Measurements from ENCODE around the gene LYST.

The LYST gene

GRCh38 chr1:235613602-235614001 lies 253.1 kb downstream of the LYST start:
- TF ChIP-seq EZH2phosphoT487 (IDR thresholded peaks at IDR 0.05; ENCODE audit: low read length) (no peak), CTCF (IDR thresholded peaks at IDR 0.05; ENCODE audit: low read length) (no peak), EZH2 (optimal IDR thresholded peaks at IDR 0.05; ENCODE audit: low read depth, low read length) (no peak)
- H3K9me3 ChIP-seq (replicated peaks; ENCODE audit: insufficient read depth, low read length) = no peaks in the 10 kb centered on the region
- no peaks in the 10 kb centered on the region for H3K27me3 ChIP-seq (replicated peaks; ENCODE audit: insufficient read depth, low read length)
- H3F3A ChIP-seq (ENCODE audit: insufficient read depth, low read length) = no peaks in the 10 kb centered on the region
- no peaks in the 10 kb centered on the region for H3K9me2 ChIP-seq (replicated peaks; ENCODE audit: insufficient read depth, low read length)
- H4K20me1 ChIP-seq (ENCODE audit: insufficient read depth, low read length) = no peaks in the 10 kb centered on the region
- no peak overlapping the region for H3K4me2 ChIP-seq (ENCODE audit: low read depth, low read length)
- H3K9ac ChIP-seq (ENCODE audit: low read length) = no peak overlapping the region
- H3K4me1 ChIP-seq (ENCODE audit: low read length) = no peaks in the 10 kb centered on the region
- no peak overlapping the region for H2AFZ ChIP-seq (ENCODE audit: low read length)
- H3K36me3 ChIP-seq (replicated peaks; ENCODE audit: insufficient read depth, low read length) = no peaks in the 10 kb centered on the region
- no peak for DNase-seq
- H3K27ac ChIP-seq (ENCODE audit: low read length) = no peak overlapping the region
- H3K4me3 ChIP-seq (ENCODE audit: low read length) = no peak overlapping the region
- no peaks in the 10 kb centered on the region for H3K79me2 ChIP-seq (ENCODE audit: low read length)

- Histone ChIP-seq H3K36me3 (replicated peaks; ENCODE audit: insufficient read depth, low read length) (no peaks in the 10 kb centered on the region), H3K4me3 (ENCODE audit: low read length) (no peak overlapping the region), H3K79me2 (ENCODE audit: low read length) (no peaks in the 10 kb centered on the region), H3K4me2 (ENCODE audit: low read depth, low read length) (no peak overlapping the region), H3K4me1 (ENCODE audit: low read length) (no peaks in the 10 kb centered on the region), H3F3A (ENCODE audit: insufficient read depth, low read length) (no peaks in the 10 kb centered on the region), H2AFZ (ENCODE audit: low read length) (no peak overlapping the region), H3K9ac (ENCODE audit: low read length) (no peak overlapping the region), H4K20me1 (ENCODE audit: insufficient read depth, low read length) (no peaks in the 10 kb centered on the region), H3K27ac (ENCODE audit: low read length) (no peak overlapping the region), H3K9me2 (replicated peaks; ENCODE audit: insufficient read depth, low read length) (no peaks in the 10 kb centered on the region), H3K27me3 (replicated peaks; ENCODE audit: insufficient read depth, low read length) (no peaks in the 10 kb centered on the region), H3K9me3 (replicated peaks; ENCODE audit: insufficient read depth, low read length) (no peaks in the 10 kb centered on the region)
- TF ChIP-seq CTCF (IDR thresholded peaks at IDR 0.05; ENCODE audit: low read length) (no peak), EZH2 (optimal IDR thresholded peaks at IDR 0.05; ENCODE audit: low read depth, low read length) (no peak), EZH2phosphoT487 (IDR thresholded peaks at IDR 0.05; ENCODE audit: low read length) (no peak)
- no peak for DNase-seq
Observed at GRCh38 chr1:235612761-235613160, 253.9 kb downstream of the LYST start.

Measured in MM.1S (cell line).